GM12892 (cell line): ENCODE measurements around the gene SPTBN1.

Source experiments
- POLR2A ChIP-seq: IDR thresholded peaks from 2 replicates; pipeline ENCODE4 v1.6.1; 2011; ENCODE audit warnings: low read depth, low read length, control low read depth
- POLR2AphosphoS5 ChIP-seq: IDR thresholded peaks from 2 replicates; pipeline ENCODE4 v1.6.1; 2011; ENCODE audit warnings: low read depth, low read length, control low read depth
- TAF1 ChIP-seq: IDR thresholded peaks from 2 replicates; pipeline ENCODE4 v1.6.1; 2011; ENCODE audit warnings: low read depth, mild to moderate bottlenecking, control low read depth, low read length, borderline replicate concordance

DNA sequence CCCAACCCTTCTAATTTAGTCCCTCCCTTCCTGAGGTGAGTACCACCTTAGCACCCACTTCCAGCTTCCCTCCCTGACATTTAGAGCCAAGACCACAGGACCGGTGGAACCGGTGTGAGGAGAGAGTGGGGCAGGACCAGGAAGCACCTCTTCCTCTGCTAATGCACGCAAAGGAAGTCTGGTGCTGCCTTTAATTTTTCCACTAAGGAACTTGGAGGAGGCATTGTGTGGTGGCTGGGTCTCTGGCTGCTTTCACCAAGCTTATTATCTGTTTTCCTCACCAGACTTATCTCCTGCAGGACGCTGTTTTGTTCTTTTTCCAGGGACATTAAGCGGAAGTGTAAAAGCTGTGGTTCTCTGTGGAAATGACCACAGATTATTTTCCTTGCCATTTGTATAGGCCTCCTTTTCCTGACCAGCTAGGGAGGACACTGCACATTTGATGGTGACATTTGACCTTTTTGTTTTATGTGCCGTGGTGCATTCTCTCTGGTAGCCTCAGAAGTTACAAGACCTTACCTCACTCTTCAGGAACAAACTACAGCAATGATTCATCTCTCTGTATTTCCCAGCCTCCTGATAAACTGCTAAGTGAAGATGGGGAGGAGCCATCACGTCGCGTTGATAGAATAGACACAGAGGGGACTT is 39.8 kb upstream of the SPTBN1 start:
- TF ChIP-seq TAF1: no peak
- no peak for TF ChIP-seq POLR2A
- no peak for TF ChIP-seq POLR2AphosphoS5
